Ovary (tissue), 9 donors: ENCODE results near the gene EFTUD2. TPM values are rescaled to one million over a fixed set of nuclear protein-coding genes. Genes with fewer than 3 reads are reported as not detected.

Experiments used
- DNase-seq, 5 donors: peaks; one replicate each; pipeline ENCODE4 v3.0.0-alpha.2; 2019 to 2020
- H3K27ac ChIP-seq, 2 donors: fragments of 200-600 bp; one replicate each; pipeline versions ENCODE4 v1.5.1 to v1.8.0; 2019 to 2022
- H3K27me3 ChIP-seq: fragments of 200-600 bp; one replicate; pipeline ENCODE4 v1.8.0; 2022
- H3K36me3 ChIP-seq: fragments of 200-600 bp; sonication (generic); one replicate; pipeline ENCODE4 v1.5.1; 2019
- H3K4me1 ChIP-seq: one replicate; pipeline ENCODE4 v1.8.1; 2013; ENCODE audit warnings: mild to moderate bottlenecking, moderate library complexity; ENCODE audit not compliant: insufficient read depth
- H3K4me3 ChIP-seq: fragments of 200-600 bp; sonication (generic); one replicate; pipeline ENCODE4 v1.5.1; 2017
- H3K9me3 ChIP-seq, 2 donors: fragments of 200-600 bp in 1 of 2; sonication (generic) in 1 of 2; one replicate each; pipeline versions ENCODE4 v1.5.1 to v1.8.1; 2013 to 2019; ENCODE audit warnings: mild to moderate bottlenecking in 1 of 2, moderate library complexity in 1 of 2
- EP300 ChIP-seq: sonication (generic); formaldehyde crosslinking; IDR thresholded peaks from one replicate; pipeline ENCODE4 v1.6.1; 2017; ENCODE audit warnings: antibody characterized with exemption
- POLR2A ChIP-seq: fragments of 450-650 bp; IDR thresholded peaks from one replicate; pipeline ENCODE4 v1.6.1; 2017; ENCODE audit warnings: antibody characterized with exemption, mild to moderate bottlenecking, moderate library complexity
- WGBS, 3 donors: extraction: QIAGEN DNeasy Blood & Tissue Kit in 1 of 3; methylation state at CpG; one replicate each; pipeline versions ENCODE4 v1.1.5 to v1.1.7; 2013 to 2017; 5-methylcytosine and 5-hydroxymethylcytosine counted together
- intact Hi-C, 4 donors: fragments of 100-400 bp; cut with DNase I; formaldehyde crosslinking; loops; one replicate each; pipeline versions ENCODE4 v1.11.0 to v1.15.1; 2022 to 2023
- polyA plus RNA-seq, 2 donors: library from polyadenylated mRNA; stranded (reverse); fragments of 200-250 nt in 1 of 2; fragments of 350-450 nt in 1 of 2; fragmentation: Illumina TruSeq in 1 of 2; extraction: RNeasy Lipid Tissue Mini Kit (QIAGEN cat#74804) in 1 of 2; gene quantifications; one replicate each; pipeline ENCODE4 v1.2.3, GENCODE V29; 2013 to 2014
- total RNA-seq, 7 donors: library from RNA; depleted of rRNA in 2 of 7; stranded (reverse); fragments of >200 nt in 2 of 7; fragmentation: NEBNext Ultra II Directional in 3 of 7; extraction: Animal tissue kit (Norgen Biotek cat#: 25700) in 3 of 7; gene quantifications; one replicate each; pipeline versions ENCODE4 v1.1.0 to v1.2.4, GENCODE V29; 2016 to 2023
- TF ChIP-seq, protein P1 (sequence below), 3 donors: fragments of 450-650 bp in 2 of 3; fragments of 200-600 bp in 1 of 3; IDR thresholded peaks; one replicate each; pipeline versions ENCODE4 v1.5.1 to v1.8.0; 2016 to 2022; ENCODE audit warnings: antibody characterized with exemption in 3 of 3, mild to moderate bottlenecking in 1 of 3
- donor health status: DM: no; HTN: no; CAD: no; lungs with moderate emphysema.
- donor health status: DM: no; HTN: no; CAD: no.
- donor health status: Bipolar disorder and iron deficiency.
- donor health status: DM: yes; HTN: yes; CAD: no.
- donor health status: DM: no; HTN: no; CAD: no.
- donor health status: DM: yes; HTN: yes; CAD: no.

EFTUD2 gene
- total and polyA plus RNA-seq, 9 donors = 22.2 to 111 (median 62.5) TPM

DNA sequence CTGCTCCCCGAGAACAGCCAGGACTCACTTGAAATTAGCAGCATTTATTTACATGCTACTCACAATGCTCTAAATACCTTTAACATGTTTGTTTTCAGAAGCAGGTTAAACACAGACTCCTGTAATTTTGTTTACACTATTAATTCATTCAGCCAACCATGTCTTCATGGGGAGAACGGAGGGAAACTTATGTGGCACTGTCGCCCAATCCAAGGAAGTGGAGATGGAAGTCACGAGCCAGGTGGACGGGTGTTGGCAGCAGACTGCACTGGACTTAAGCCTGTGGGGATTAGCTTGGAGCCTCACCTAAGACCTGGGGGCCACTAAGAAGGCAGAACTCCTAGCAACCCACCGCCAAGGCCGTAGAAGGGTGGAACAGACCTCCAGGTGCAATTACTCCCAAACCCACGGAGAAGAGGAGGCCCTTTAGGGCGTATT lies 24.9 kb upstream of the EFTUD2 start:
- 63 to 72% (median 68%) methylated on average over 9 of the region's 9 CpGs for WGBS, 3 donors

DNA sequence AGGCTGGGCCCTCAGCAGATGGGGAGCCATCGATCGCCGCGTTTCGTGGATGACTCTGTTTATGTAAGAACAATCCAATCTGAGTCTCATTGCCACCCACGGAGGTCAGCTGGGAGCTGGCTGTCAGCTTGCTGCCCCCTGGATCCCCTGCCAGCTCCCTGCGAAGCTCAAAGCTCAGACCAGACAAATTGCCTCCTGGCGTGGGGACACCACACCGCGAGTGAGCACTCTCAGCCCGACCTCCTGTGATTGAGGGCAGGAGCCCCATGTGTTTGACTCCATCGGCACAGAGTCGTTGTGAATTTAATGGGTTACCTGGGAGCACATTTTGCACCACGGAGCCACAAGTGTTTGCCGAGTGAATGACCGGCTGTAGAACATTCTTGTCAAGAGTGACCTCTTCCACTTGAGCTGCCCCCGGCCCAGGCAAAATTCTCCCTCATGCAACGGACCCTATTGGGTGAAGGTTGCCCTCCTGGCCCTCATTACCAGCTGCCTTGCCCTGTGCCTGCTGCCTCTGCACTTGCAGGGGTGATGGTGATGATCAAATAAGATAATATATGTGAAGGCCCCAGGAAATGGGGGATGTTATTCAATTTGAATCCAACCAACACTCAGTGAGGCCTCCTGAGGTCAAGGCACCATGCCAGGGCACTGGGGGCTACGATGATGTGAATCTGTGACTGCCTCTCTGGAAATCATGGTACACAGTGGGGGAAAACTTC lies 23.7 kb upstream of the EFTUD2 start:
- Histone ChIP-seq H3K9me3 (no peaks in the 10 kb centered on the region), H3K27ac (no peak overlapping the region), H3K36me3 (no peaks in the 10 kb centered on the region), H3K4me1 (no peaks in the 10 kb centered on the region), H3K27me3 (no peaks in the 10 kb centered on the region), H3K4me3 (no peak overlapping the region)
- WGBS, 3 donors = 81 to 85% (median 81%) methylated on average over 19 of the region's 19 CpGs
- TF ChIP-seq, protein P1, sequence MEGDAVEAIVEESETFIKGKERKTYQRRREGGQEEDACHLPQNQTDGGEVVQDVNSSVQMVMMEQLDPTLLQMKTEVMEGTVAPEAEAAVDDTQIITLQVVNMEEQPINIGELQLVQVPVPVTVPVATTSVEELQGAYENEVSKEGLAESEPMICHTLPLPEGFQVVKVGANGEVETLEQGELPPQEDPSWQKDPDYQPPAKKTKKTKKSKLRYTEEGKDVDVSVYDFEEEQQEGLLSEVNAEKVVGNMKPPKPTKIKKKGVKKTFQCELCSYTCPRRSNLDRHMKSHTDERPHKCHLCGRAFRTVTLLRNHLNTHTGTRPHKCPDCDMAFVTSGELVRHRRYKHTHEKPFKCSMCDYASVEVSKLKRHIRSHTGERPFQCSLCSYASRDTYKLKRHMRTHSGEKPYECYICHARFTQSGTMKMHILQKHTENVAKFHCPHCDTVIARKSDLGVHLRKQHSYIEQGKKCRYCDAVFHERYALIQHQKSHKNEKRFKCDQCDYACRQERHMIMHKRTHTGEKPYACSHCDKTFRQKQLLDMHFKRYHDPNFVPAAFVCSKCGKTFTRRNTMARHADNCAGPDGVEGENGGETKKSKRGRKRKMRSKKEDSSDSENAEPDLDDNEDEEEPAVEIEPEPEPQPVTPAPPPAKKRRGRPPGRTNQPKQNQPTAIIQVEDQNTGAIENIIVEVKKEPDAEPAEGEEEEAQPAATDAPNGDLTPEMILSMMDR (IDR thresholded peaks at IDR 0.05) = no peak
- TF ChIP-seq EP300 (no peak), POLR2A (no peak)
- DNase-seq = peak in 1 of 5 donors; percentile 31
- intact Hi-C loops = loop anchor here in 3 of 4 donors (5.0 to 10.0 kb wide), 4 partner anchors 99 to 274 kb away; partner anchors contain the start of gene PLCD3 (in 1 of the 3)

More for the DNA sequence above, 24.9 kb upstream of the EFTUD2 start:
- H3K27me3 ChIP-seq = no peaks in the 10 kb centered on the region
- DNase-seq = peak in 1 of 5 donors; percentile 7
- no peak overlapping the region for H3K27ac ChIP-seq
- TF ChIP-seq, protein P1 (IDR thresholded peaks at IDR 0.05) = no peak
- no peak for TF ChIP-seq POLR2A
- no peak for TF ChIP-seq EP300
- intact Hi-C loops = loop anchor here in 3 of 4 donors (5.0 to 10.0 kb wide), 4 partner anchors 98 to 273 kb away; partner anchors contain the start of gene PLCD3 (in 1 of the 3)
- H3K4me1 ChIP-seq = no peaks in the 10 kb centered on the region
- no peaks in the 10 kb centered on the region for H3K9me3 ChIP-seq
- H3K4me3 ChIP-seq = no peak overlapping the region
- H3K36me3 ChIP-seq = no peaks in the 10 kb centered on the region

DNA sequence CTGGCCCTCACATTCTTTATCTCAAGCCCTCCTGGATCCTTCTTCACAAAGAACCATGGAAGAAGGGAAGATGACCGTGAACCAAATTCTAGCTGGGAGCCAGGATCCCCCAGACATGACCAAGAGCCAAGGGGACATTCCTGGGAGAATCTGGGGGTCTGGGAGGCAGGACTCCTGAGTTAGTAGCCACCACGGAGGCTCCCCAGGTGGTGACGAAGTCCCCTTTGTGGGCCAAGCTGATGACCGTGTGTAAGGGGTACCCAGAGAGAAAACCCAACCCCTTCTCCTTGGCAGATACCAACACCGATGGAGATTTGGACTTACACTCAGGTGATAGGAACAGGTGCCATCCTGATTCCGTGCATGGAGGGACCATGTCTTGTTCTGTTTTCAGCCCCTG lies 22.9 kb upstream of the EFTUD2 start:
- H3K27me3 ChIP-seq = no peaks in the 10 kb centered on the region
- TF ChIP-seq POLR2A = no peak
- no peak for TF ChIP-seq EP300
- TF ChIP-seq, protein P1 (IDR thresholded peaks at IDR 0.05) = no peak
- intact Hi-C loops = loop anchor here in 3 of 4 donors (5.0 to 10.0 kb wide), 4 partner anchors 100 to 275 kb away; partner anchors contain the start of gene PLCD3 (in 1 of the 3)
- H3K36me3 ChIP-seq = no peaks in the 10 kb centered on the region
- H3K4me3 ChIP-seq = no peak overlapping the region
- peak in 1 of 5 donors; percentile 19 for DNase-seq
- no peak overlapping the region for H3K27ac ChIP-seq
- WGBS, 3 donors = 87 to 91% (median 90%) methylated on average over 6 of the region's 6 CpGs
- H3K9me3 ChIP-seq = no peaks in the 10 kb centered on the region
- no peaks in the 10 kb centered on the region for H3K4me1 ChIP-seq

DNA sequence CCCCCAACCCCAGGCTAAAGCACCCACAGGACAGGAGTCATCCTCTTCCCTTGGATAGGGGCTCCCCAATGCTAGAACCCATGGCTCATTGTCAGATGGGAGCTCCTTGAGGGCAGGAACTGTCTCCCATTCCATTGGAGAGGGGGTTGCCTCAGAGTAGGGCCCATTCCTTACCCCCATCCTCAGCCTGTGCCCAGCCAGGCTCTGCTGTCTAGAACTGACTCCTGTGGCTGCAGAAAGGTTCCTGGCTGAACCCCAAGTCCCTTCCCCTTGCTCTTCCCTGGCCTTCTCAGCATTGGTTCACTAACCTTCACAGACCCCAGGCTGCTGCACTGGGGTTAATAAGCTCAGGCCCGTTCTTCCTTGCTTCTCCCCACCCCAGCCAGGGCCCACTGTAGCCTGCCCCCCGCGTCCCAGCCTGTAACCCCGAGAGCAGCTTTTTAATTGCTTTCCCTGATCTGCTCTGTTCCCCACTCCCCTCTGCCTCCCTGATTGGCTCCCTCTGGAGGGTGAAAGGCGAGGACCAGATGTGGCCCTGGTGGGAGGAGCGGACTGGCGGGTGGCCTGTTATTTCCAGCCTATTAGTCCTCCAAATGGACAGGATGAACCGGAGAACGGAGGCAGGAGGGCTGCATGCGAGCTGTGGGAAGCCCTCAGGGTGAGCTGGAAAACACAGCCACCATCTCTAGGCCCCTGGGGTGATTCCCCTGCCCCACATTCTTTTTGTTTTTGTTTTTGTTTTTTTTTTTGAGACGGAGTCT lies 22.1 kb upstream of the EFTUD2 start:
- Histone ChIP-seq H3K9me3 (no peaks in the 10 kb centered on the region), H3K36me3 (no peaks in the 10 kb centered on the region), H3K27ac (no peak overlapping the region), H3K27me3 (no peaks in the 10 kb centered on the region), H3K4me1 (no peaks in the 10 kb centered on the region), H3K4me3 (no peak overlapping the region)
- 42 to 61% (median 57%) methylated on average over 11 of the region's 11 CpGs for WGBS, 3 donors
- peak in 1 of 5 donors; percentile 44 for DNase-seq
- intact Hi-C loops = loop anchor here (2.0 to 10.0 kb wide), 7 partner anchors 99 to 276 kb away; partner anchors contain the start of gene PLCD3 (in 1 of the 4)
- TF ChIP-seq, protein P1 (IDR thresholded peaks at IDR 0.05) = no peak
- TF ChIP-seq EP300 = no peak
- TF ChIP-seq POLR2A = no peak
